ENCODE results near the gene COG6.

Gene COG6

GRCh38 chr13:39676315-39676876 is 20.9 kb downstream of the COG6 start:
- DNase-seq (ENCODE audit: low read depth in 2 of 3, low spot score in 2 of 3), result no peak

- DNase-seq (ENCODE audit: low read depth in 2 of 3, low spot score in 2 of 3), result no peak
These were observed 26.8 kb downstream of the COG6 start for GRCh38 chr13:39682310-39682709.

DNA sequence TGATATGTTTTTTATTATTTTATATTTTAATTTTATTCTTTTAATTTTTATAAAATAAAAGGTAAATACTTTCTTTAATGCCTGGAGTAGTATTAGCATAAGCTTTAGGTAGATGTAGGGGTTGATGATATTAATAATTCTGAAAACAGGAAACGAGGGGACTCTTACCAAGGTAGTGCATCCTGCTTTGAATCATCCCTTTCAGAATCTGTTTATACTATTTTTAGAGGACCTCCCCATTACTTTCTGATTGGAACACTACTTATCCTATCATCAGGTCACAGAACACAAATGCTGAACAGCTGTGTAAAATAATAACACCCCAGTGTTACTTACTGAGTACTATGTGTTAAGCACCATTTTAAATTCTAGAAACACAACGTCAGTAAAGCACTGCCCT is 27.3 kb downstream of the COG6 start:
- no peak for DNase-seq (ENCODE audit: low read depth in 2 of 3, low spot score in 2 of 3)

DNA sequence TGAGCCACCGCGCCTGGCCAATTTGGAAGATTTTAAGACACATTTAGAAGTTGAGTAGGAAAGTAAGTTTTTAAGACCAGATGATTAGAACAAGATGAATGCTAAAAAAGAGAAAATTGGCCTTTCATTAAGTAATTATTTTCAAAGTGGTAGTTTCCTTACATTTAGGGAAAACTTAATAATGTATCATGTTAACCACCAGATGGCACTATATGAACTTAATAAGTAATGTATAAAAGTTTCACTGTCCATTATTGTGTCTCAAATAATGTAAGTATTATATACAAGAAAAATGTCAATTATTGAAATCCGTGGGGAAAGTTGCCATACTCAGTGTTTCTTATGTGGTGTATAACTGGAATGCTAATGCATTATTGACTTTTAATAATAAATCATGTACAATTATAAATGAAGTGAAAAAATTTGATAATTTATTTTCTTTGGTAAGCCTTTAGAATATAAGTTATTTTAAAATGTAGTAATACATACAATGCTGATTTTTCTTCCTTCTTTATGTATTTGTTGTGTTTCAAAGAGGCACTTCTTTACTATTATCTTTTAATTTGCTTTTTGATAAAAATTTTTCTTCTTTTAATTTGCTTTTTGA is 29.2 kb downstream of the COG6 start:
- DNase-seq (ENCODE audit: low read depth in 2 of 3, low spot score in 2 of 3), result no peak

- DNase-seq (ENCODE audit: low read depth in 2 of 3, low spot score in 2 of 3), result no peak
These were observed 30.2 kb downstream of the COG6 start for GRCh38 chr13:39685652-39686051.

GRCh38 chr13:39688278-39688677 is 32.8 kb downstream of the COG6 start:
- DNase-seq (ENCODE audit: low read depth in 2 of 3, low spot score in 2 of 3), result no peak

DNA sequence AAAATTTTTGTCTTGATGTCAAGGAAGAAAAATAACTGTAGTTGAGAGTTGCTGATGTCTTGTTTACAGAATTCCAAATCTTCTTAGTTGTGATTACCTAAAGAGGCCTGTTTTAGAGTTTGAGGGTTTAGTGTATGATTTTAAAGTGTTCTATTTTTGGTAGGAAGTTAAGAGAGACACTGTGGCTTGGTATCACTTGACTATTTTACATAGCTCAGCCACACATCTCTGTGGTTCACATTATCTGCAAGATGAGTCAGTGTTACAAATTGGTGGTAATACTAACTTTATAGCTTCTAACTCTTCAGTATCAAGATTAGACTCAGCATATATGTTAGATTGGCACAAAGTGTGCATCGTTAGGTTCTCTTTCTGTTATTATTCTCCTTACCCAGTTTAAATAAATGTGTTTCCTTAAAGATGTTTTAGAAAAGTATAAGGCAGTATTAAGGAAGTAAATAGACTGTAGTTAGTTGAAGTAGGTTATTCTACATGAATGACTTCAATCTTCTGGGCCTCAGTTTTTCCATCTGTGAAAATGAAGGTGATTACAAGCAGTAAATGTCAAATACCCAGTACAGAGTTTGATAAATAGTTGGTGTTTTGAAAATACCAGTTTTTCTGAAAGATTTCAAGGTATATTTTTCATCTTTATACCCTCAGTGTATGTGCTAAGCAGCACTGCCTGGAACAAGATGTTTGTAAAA is 33.4 kb downstream of the COG6 start:
- no peak for DNase-seq (ENCODE audit: low read depth in 2 of 3, low spot score in 2 of 3)

- DNase-seq (ENCODE audit: low read depth in 2 of 3, low spot score in 2 of 3), result no peak
These were observed 37.4 kb downstream of the COG6 start for GRCh38 chr13:39692660-39693438.

DNA sequence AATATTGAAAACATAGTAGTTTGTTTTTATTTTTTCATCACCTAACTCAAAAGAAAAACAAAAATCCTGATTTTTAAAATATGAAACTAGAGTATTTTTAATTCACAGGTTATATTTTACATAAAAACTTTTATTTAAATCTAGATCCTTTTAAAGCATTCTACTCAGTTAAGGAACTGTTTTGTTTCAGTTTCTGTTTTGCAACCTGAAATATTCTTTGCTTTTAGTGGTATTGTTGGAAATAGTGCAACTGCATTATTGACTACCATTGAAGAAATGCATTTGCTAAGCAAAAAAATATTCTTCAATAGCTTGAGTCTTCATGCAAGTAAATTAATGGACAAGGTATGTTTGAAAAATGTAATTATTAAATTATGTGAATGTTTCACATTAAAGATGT is 43.8 kb downstream of the COG6 start:
- DNase-seq (ENCODE audit: low read depth in 2 of 3, low spot score in 2 of 3), result no peak

GRCh38 chr13:39712626-39713025 is 57.2 kb downstream of the COG6 start:
- DNase-seq (ENCODE audit: low read depth in 2 of 3, low spot score in 2 of 3), result no peak

DNA sequence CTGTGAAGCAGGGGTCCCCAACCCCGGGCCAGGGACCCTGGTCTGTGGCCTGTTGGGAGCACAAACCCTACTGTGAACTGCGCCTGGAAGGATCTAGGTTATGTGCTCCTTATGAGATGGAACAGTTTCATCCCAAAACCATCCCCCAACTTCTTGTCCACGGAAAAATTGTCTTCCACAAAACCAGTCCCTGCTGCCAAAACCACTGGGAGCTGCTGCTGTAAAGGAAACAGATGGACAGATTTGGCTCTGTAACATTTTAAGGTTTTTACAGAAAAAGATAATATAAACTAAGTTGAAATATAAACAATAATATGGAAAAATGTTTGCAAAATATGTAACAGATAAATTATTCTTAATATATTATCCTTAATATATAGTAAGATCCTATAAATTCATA is 73.7 kb downstream of the COG6 start:
- no peak for DNase-seq (ENCODE audit: low read depth in 2 of 3, low spot score in 2 of 3)

GRCh38 chr13:39734952-39735351 is 79.5 kb downstream of the COG6 start:
- no peak for DNase-seq (ENCODE audit: low read depth in 2 of 3, low spot score in 2 of 3)

DNA sequence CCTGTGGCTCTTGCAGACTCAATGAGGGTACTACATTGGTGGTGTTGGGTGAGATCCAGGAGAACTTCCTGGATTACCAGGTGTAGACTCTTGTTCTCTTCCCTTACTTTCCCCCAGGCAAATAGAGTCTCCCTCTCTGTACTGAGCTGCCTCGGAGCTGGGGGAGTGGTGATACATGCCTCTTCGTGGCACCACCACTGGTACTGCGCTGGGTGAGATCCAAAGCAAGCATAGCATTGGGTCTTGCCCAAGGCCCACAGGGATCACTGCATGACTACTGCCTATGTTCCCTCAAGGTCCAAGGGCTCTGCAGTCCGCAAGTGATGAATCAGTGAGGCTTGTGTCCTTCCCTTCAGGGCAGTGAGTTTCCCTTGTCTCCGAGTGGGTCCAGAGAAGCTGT is 81.6 kb downstream of the COG6 start:
- DNase-seq (ENCODE audit: low read depth in 2 of 3, low spot score in 2 of 3), result no peak

DNA sequence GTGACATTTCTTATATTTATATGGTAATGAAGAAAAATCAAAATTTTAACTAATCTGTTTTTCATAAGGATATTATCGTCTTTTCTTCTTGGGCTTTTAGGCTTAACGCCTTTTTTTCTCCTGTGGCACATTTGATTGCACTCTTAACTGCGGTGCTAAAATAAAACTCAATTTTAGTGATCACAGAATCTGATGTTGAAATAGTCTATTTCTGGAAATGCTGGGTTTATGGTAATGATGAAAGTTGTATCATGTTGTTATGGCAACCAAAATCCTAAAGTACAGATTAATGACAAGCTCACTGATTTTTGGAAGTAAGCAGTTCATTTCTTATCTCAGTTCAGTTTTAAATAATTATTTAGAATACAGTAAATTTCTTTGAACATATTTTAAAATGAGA is 85.3 kb downstream of the COG6 start:
- DNase-seq (ENCODE audit: low read depth in 2 of 3, low spot score in 2 of 3), result no peak

DNA sequence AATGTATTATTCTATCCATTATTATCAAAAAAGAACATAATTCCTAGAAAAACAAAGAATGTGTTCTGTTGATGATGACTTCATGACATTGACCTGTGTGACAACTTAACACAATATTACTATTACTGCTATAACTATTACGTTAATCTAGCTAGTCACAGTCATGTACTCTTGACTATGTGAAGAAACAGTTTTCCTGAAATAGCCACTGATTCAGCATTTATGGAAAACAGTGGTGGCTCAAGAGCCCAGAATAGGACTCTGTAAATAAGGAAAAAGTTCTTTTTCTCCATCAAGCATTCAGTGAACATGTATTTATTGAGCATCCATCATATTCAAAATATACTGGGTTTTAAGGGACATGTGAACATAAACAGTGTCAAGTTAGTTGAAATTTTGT is 93.5 kb downstream of the COG6 start:
- DNase-seq (ENCODE audit: low read depth in 2 of 3, low spot score in 2 of 3), result no peak

GRCh38 chr13:39749528-39749927 is 94.1 kb downstream of the COG6 start:
- no peak for DNase-seq (ENCODE audit: low read depth in 2 of 3, low spot score in 2 of 3)

DNA sequence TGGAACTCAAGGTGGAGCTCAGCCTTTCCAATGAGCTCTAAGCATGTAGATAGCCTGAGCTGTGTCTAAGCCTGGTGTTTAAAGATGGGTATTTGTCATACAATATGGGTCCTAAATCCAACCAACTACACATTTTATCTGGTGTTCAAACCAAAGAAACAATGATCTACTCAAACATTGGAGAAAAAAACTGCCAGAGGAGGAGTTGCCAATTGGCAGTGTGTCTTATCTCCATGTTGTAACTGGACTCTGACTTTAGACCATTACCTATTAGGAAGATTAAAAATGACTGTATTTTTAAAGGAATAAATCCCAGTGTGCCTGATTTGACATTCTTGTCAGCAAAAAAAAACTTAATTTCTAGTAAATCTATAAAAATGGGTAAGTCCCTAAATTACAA is 96.3 kb downstream of the COG6 start:
- DNase-seq (ENCODE audit: low read depth in 2 of 3, low spot score in 2 of 3), result no peak

GRCh38 chr13:39760521-39760920 is 105.1 kb downstream of the COG6 start:
- DNase-seq (ENCODE audit: low read depth in 2 of 3, low spot score in 2 of 3), result no peak

- no peak for DNase-seq (ENCODE audit: low read depth in 2 of 3, low spot score in 2 of 3)
These were observed 110.5 kb downstream of the COG6 start for GRCh38 chr13:39765801-39766463.

DNA sequence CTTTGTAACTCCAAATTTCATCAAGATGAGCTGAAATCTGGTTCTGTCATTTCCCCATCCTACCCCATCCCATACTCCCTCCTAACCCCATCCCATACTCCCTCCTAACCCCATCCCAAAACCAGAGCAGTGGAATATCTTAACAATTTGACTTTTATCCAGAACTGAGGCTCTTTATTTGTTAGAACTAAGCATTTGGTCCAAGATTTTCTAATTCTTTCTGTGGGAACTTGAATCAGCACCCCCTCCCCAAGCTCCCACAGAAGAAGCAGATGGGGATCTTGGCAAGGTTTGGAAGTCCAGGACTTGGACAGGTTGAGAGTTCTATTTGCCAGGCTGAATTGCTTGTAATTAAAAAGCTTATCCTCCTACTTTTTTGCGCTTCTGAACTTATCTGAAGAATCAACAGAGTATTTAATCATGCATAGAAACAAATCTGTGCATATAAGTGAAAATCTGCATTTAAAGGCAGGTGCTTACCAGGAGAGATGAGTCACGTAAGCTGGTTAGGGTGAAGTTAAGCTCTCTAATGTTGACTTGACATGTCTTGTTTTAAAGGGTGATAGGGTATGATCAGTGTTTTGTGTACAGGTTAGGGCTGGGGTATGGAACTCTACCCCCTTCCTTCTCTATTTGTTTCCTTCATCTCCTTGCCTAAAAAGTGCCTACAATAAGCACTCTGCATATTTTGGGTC is 111.1 kb downstream of the COG6 start:
- DNase-seq (ENCODE audit: low read depth in 2 of 3, low spot score in 2 of 3), result no peak
